GM04503 (cell line): ENCODE measurements around the gene DCAF15.

ENCODE experiments used
- DNase-seq: peaks from one replicate; pipeline ENCODE4 v3.0.0-alpha.2; 2012; ENCODE audit warnings: low read depth

DCAF15 gene

GRCh38 chr19:13977803-13978202 lies 25.5 kb downstream of the DCAF15 start:
- no peak for DNase-seq

DNA sequence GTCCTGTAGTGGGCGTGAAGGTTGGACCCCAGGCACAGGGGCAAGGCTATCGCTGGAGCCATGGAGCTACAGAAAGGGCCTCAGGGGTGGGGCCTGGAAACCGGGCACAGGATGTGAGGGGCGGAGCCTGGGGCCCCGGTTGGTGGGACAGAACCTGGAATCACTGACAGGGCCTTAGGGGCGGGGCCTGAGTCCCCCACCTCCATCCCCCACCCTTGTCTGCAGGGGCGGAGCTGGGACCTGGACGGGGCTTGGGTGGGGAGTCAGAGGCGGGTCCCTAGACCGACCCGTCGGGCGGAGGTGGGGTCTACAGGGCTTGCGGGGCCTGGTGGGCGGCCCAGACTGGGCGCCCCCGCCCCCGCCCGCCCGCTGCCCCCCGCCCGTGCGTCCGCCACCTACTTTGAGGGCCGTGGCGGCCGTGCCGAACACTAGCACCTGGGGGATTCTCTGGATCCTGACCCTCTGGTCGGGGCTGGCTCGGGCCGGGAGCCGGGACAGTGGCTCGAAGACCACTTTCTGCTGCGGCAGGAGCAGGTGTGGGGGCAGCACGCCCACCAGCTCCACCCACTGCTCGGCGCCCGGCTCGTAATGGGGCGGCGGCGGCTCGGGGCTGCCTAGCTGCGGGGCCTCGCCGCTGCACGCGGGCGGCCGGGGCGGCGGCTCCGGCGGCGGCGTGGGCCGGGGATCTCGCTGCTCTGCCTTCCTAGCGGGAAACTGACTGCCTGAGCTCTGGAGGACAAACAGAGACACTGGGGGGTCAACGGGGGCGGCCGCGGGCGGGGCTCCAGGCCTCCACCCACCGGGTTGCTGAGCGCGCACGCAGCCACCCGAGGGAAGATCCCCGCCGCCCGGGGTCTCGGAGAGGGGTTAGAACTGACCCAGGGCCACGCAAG lies 26.3 kb downstream of the DCAF15 start:
- DNase-seq: no peak

- no peak for DNase-seq
Observed at GRCh38 chr19:13979244-13979615, 26.9 kb downstream of the DCAF15 start.

DNA sequence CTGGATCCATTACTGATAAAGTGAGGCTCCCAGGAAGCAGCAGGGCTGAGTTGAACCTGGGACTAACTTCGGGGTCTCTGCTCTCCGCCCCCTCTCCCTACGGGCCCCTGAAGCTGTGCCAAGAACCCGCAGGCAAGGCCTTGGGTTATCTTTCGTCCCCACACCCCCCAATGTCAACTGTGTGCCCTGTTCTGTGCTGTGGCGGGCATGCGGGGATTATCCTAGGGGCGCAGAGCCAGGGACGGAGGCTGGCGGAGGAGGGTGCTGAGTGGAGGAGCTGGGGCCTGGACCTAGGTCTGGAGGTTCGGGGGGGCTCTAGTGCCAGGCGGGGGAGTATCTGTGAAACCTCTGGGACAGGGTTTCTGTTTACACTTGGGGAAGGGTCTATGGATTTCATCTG lies 27.4 kb downstream of the DCAF15 start:
- DNase-seq: no peak

- DNase-seq: no peak
Observed at GRCh38 chr19:13980340-13980739, 28.0 kb downstream of the DCAF15 start.

- no peak for DNase-seq
Observed at GRCh38 chr19:13981021-13981420, 28.7 kb downstream of the DCAF15 start.

- DNase-seq: no peak
Observed at GRCh38 chr19:13981467-13981866, 29.2 kb downstream of the DCAF15 start.

DNA sequence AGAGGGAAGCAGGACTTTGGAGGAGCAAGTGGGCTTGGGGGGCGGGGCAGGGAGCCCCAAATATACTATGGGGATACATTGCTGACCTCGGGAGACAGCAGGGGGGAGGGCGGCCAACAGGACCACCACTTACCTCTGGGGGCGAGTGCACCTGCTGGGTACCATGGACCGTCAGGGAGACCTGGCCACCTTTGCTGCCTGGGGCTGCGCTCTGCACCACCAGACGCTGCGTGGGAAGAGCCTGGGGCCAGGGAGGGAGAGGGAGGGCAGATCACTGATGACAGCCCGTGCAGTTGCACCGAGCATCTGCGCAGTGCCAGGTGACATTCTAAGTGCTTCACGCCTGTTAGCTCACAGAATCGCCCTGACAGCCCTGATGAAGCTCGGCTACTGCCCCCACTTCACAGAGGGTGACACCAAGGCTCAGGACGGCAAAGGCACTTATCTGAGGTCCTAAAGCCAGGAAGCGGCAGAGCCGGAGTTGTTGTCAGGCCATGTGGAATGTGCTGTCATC lies 29.7 kb downstream of the DCAF15 start:
- no peak for DNase-seq

DNA sequence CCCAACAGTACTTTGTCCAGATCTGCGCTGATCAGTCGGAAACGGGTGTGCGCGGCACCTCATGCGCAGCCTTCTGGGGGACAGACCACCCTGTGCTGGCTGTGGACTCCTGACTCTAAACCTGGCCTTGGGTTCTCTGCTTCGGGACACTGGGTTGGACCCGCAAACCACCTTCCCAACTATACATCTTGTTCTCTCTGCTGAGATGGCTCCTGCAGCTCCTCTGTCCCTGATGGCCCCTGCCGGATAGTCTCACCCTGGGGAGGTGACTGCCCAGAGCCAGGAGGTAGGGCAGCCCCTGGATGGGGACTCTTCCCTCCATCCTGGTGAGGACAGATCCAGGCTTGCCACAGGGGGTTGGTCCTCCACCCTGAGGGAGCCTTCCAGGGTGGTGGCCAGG lies 30.5 kb downstream of the DCAF15 start:
- DNase-seq: no peak

- no peak for DNase-seq
Observed at GRCh38 chr19:13983213-13983889, 31.0 kb downstream of the DCAF15 start.

- no peak for DNase-seq
Observed at GRCh38 chr19:13984186-13984585, 31.9 kb downstream of the DCAF15 start.

GRCh38 chr19:13984875-13985741 lies 32.8 kb downstream of the DCAF15 start:
- no peak for DNase-seq

DNA sequence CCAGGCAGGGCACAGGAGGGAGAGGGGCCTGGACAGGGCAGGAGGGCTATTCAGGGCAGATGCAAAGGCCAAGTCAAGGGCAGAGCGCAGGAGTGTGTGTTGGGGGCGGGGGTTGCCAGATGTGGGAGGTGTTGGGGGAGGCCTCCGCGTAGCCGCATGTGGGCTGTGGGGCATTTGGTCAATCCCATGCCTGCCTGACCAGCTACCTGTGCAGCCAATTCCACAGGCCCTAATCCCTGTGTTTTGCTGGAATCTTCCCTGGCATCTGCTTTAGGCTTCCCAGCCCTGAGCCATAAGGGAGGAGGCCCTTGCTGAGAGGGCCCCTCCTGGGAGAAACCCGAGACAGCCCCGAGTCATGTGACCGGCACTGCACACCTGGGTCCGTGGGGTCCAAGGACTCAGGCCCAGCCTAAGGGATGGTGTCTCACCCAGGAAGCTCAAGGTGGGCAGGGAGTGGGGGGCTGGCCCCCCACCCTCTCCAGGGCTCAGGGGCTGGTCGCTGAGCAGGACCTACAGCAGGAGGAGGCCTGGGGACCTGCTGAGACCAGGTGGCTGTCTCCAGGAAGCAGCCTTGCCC lies 33.5 kb downstream of the DCAF15 start:
- DNase-seq: no peak

GRCh38 chr19:13986348-13986904 lies 34.1 kb downstream of the DCAF15 start:
- DNase-seq: no peak

GRCh38 chr19:13987101-13987890 lies 35.0 kb downstream of the DCAF15 start:
- DNase-seq: no peak

GRCh38 chr19:13989487-13989886 lies 37.2 kb downstream of the DCAF15 start:
- no peak for DNase-seq

GRCh38 chr19:13990085-13990484 lies 37.8 kb downstream of the DCAF15 start:
- no peak for DNase-seq

DNA sequence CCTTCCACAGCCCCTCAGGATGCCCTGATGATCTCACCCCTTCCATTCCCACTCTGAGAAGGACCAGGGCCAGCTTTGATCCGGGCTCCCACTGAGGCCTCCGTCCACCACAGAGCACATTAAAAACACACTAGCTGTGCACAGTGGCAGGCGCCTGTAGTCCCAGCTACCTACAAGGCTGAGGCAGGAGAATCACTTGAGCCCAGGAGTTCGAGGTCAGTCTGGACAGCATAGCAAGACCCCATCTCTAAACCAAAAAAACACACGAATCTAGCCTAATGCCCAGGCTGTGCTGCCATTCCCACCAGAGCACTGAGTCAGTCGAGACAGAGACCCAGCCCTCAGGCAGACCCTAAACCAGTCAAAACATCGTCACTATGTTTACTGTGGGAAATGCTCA lies 39.7 kb downstream of the DCAF15 start:
- no peak for DNase-seq

DNA sequence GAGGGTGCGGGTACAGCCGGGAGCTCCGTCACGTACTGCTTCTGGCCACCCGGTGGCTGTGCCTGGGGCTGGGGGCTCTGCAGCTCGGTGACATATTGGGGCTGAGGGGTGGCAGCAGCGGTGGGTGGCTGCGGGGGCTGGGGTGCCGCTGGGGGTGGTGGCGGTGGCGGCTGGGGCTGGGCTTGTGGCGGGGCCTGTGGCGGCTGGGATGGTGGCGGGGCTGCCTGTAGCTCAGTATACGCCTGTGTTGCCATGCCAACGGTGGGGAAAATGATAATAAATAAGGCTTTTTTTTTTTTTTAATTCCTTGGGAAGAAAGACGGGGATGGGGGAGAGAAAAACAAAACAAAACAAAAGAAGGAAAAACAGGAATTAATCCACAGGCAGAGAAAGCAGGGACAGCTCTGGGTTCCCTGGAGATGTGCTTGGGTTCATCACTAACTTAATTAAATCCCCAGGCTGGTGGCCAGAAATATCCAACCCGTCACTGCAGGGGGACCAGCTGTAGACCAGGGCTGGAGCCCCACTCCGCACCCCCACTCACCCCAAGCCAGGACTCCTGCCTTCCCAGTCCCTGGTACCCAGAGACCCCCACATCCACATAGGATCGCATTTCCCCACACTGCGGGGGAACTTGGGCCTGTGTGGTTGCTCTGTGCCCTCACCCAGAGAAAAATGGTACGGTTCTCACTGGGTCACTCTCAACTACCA lies 41.4 kb downstream of the DCAF15 start:
- DNase-seq: no peak
